ENCODE results near the gene DCXR. TPM values are rescaled to one million over a fixed set of nuclear protein-coding genes. Genes with fewer than 3 reads are reported as not detected.

The DCXR gene
- polyA plus RNA-seq, 3 donors = 88.8 to 93.1 (median 90.3) TPM

- Mint-ChIP-seq H3K36me3 (no peaks in the 10 kb centered on the region), H3K4me3 (no peak overlapping the region), H3K4me1 (peaks cover 26% of the 10 kb centered on the region), H3K9me3 (peaks cover 0 to 2% (median 0%) of the 10 kb centered on the region in 7 donors), H3K27me3 (ENCODE audit: low read depth in 3 of 3) (peaks cover 1 to 6% (median 4%) of the 10 kb centered on the region in 3 donors), H3K27ac (peak overlapping the region in 1 of 7 donors; percentile 18)
- H3K36me3 ChIP-seq (replicated peaks in 1 of 2; ENCODE audit: control insufficient read depth in 1 of 2, insufficient read depth in 2 of 2, low read length in 2 of 2) = no peaks in the 10 kb centered on the region
- no peaks in the 10 kb centered on the region for H3K27me3 ChIP-seq (ENCODE audit: control insufficient read depth in 2 of 2, insufficient read depth in 2 of 2, low read length in 2 of 2)
- no peaks in the 10 kb centered on the region for H3K9me3 ChIP-seq (replicated peaks in 1 of 2; ENCODE audit: control insufficient read depth in 1 of 2, insufficient read depth in 1 of 2, low read length in 2 of 2)
- no peak for TF ChIP-seq CTCF (IDR thresholded peaks at IDR 0.05)
- WGBS (ENCODE audit: insufficient coverage) = 97% methylated on average over 4 of the region's 17 CpGs
- H3K4me1 ChIP-seq (ENCODE audit: control insufficient read depth in 1 of 2, insufficient read depth in 2 of 2, low read length in 2 of 2) = peaks cover 22 to 28% of the 10 kb centered on the region in 2 donors
- H3K4me2 ChIP-seq (replicated peaks; ENCODE audit: extremely low read depth, low read length, poor library complexity, severe bottlenecking) = no peak overlapping the region
- no peak for DNase-seq
- H4K20me1 ChIP-seq (ENCODE audit: insufficient read depth, low read length) = peaks cover 8% of the 10 kb centered on the region
- peaks cover 1% of the 10 kb centered on the region for H3K79me2 ChIP-seq (ENCODE audit: insufficient read depth, low read length)
- no peak overlapping the region for H3K9ac ChIP-seq (ENCODE audit: insufficient read depth, low read length, poor library complexity, severe bottlenecking)
- no peak overlapping the region for H3K27ac ChIP-seq (ENCODE audit: low read depth in 1 of 2, low read length in 2 of 2)
- intact Hi-C loops (cut with micrococcal nuclease) = no loop called here
- no peak overlapping the region for H2AFZ ChIP-seq (ENCODE audit: insufficient read depth, low read depth, low read length, poor library complexity, severe bottlenecking)
- no peak overlapping the region for H3K4me3 ChIP-seq (replicated peaks in 1 of 3; ENCODE audit: low read depth in 2 of 3, low read length in 3 of 3)
These were observed 3.8 kb upstream of the DCXR start for GRCh38 chr17:82041144-82041814.

GRCh38 chr17:82039695-82040299, 2.3 kb upstream of the DCXR start:
- intact Hi-C loops (cut with micrococcal nuclease) = loop anchor here (5.0 to 10.0 kb wide), 4 partner anchors 55 to 415 kb away; partner anchors contain the start of genes CYBC1 (in 1 of the 2), FASN (in 1 of the 2), NARF (in 1 of the 2) and SLC25A10 (in 1 of the 2)
- H3K9ac ChIP-seq (ENCODE audit: insufficient read depth, low read length, poor library complexity, severe bottlenecking) = no peak overlapping the region

More at GRCh38 chr17:82039695-82040299, 2.3 kb upstream of the DCXR start:
- Mint-ChIP-seq H3K4me3 (no peak overlapping the region), H3K9me3 (peaks cover 0 to 2% (median 0%) of the 10 kb centered on the region in 7 donors), H3K27me3 (ENCODE audit: low read depth in 3 of 3) (peaks cover 1 to 6% (median 4%) of the 10 kb centered on the region in 3 donors), H3K4me1 (peaks cover 33% of the 10 kb centered on the region), H3K36me3 (peaks cover 10% of the 10 kb centered on the region in 2 donors), H3K27ac (peak overlapping the region in 2 of 7 donors; percentile 41 to 65)
- no peak for DNase-seq
- Histone ChIP-seq H3K36me3 (replicated peaks in 1 of 2; ENCODE audit: control insufficient read depth in 1 of 2, insufficient read depth in 2 of 2, low read length in 2 of 2) (peaks cover 0 to 7% of the 10 kb centered on the region in 2 donors), H3K4me2 (replicated peaks; ENCODE audit: extremely low read depth, low read length, poor library complexity, severe bottlenecking) (no peak overlapping the region), H3K27me3 (ENCODE audit: control insufficient read depth in 2 of 2, insufficient read depth in 2 of 2, low read length in 2 of 2) (no peaks in the 10 kb centered on the region), H3K4me1 (ENCODE audit: control insufficient read depth in 1 of 2, insufficient read depth in 2 of 2, low read length in 2 of 2) (peaks cover 26 to 36% of the 10 kb centered on the region in 2 donors), H3K27ac (ENCODE audit: low read depth in 1 of 2, low read length in 2 of 2) (no peak overlapping the region), H3K4me3 (replicated peaks in 1 of 3; ENCODE audit: low read depth in 2 of 3, low read length in 3 of 3) (no peak overlapping the region), H3K79me2 (ENCODE audit: insufficient read depth, low read length) (peaks cover 3% of the 10 kb centered on the region), H2AFZ (ENCODE audit: insufficient read depth, low read depth, low read length, poor library complexity, severe bottlenecking) (no peak overlapping the region), H3K9me3 (replicated peaks in 1 of 2; ENCODE audit: control insufficient read depth in 1 of 2, insufficient read depth in 1 of 2, low read length in 2 of 2) (no peaks in the 10 kb centered on the region), H4K20me1 (ENCODE audit: insufficient read depth, low read length) (peaks cover 11% of the 10 kb centered on the region)
- TF ChIP-seq CTCF (IDR thresholded peaks at IDR 0.05) = no peak
- 100% methylated on average over 8 of the region's 8 CpGs for WGBS (ENCODE audit: insufficient coverage)
